ENCODE measurements around the gene FBN3.

DNA sequence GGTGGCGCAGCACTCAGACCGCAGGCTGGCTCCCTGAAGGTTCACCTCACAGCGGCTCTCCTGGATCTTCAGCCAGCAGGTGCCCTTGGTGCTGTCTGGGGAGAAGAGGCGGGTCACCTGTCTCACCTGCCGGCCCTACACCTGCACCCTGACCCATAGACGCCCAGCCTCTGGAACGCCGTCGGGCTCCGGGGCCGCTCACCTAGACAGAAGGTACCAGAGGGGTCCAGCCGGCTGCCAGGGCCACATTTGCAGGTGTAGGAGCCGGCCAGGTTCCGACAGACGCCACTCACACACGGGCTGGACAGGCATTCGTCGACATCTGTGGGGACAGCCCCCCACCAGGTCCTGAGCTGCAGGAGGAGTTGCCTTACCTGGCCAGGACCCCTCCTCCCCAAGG, 22.9 kb downstream of the FBN3 start:
- TF ChIP-seq, protein P1, sequence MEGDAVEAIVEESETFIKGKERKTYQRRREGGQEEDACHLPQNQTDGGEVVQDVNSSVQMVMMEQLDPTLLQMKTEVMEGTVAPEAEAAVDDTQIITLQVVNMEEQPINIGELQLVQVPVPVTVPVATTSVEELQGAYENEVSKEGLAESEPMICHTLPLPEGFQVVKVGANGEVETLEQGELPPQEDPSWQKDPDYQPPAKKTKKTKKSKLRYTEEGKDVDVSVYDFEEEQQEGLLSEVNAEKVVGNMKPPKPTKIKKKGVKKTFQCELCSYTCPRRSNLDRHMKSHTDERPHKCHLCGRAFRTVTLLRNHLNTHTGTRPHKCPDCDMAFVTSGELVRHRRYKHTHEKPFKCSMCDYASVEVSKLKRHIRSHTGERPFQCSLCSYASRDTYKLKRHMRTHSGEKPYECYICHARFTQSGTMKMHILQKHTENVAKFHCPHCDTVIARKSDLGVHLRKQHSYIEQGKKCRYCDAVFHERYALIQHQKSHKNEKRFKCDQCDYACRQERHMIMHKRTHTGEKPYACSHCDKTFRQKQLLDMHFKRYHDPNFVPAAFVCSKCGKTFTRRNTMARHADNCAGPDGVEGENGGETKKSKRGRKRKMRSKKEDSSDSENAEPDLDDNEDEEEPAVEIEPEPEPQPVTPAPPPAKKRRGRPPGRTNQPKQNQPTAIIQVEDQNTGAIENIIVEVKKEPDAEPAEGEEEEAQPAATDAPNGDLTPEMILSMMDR (IDR thresholded peaks at IDR 0.05; ENCODE audit: poor library complexity, severe bottlenecking), result no peak
- TF ChIP-seq RAD21 (conservative IDR thresholded peaks at IDR 0.05) (no peak), EZH2 (IDR thresholded peaks at IDR 0.05; ENCODE audit: borderline replicate concordance, insufficient read depth, low read length, poor library complexity, severe bottlenecking) (no peak)

Data from neural cell (in vitro differentiated cells).